Stomach smooth muscle (tissue), 2 donors: ENCODE data around the gene GPR31.

Experiments used
- H3K27ac ChIP-seq: one replicate; pipeline ENCODE4 v1.7.0; 2013; ENCODE audit warnings: mild to moderate bottlenecking, low read length, inconsistent platforms
- H3K27me3 ChIP-seq, 2 donors: one replicate each; pipeline ENCODE4 v1.7.0; 2013; ENCODE audit warnings: low read length in 2 of 2; ENCODE audit not compliant: insufficient read depth in 2 of 2, control insufficient read depth in 1 of 2
- H3K36me3 ChIP-seq, 2 donors: one replicate each; pipeline ENCODE4 v1.7.0; 2013; ENCODE audit warnings: low read length in 2 of 2; ENCODE audit not compliant: control insufficient read depth in 2 of 2, insufficient read depth in 2 of 2
- H3K4me1 ChIP-seq: one replicate; pipeline ENCODE4 v1.7.0; 2013; ENCODE audit warnings: low read length; ENCODE audit not compliant: control insufficient read depth, insufficient read depth
- H3K4me3 ChIP-seq, 2 donors: one replicate each; pipeline ENCODE4 v1.7.0; 2013; ENCODE audit warnings: low read length in 2 of 2
- H3K9ac ChIP-seq, 2 donors: one replicate each; pipeline ENCODE4 v1.7.0; 2013; ENCODE audit warnings: low read length in 2 of 2, mild to moderate bottlenecking in 1 of 2
- H3K9me3 ChIP-seq, 2 donors: one replicate each; pipeline ENCODE4 v1.7.0; 2013; ENCODE audit warnings: low read length in 2 of 2; ENCODE audit not compliant: control insufficient read depth in 2 of 2
- donor health status: healthy.
- donor health status: Pancreatic carcinoma.

GPR31 gene

GRCh38 chr6:167150941-167151549 lies 6.7 kb downstream of the GPR31 start:
- H3K4me3 ChIP-seq, result no peak overlapping the region
- no peaks in the 10 kb centered on the region for H3K4me1 ChIP-seq
- H3K9ac ChIP-seq, result no peak overlapping the region
- H3K27ac ChIP-seq, result no peak overlapping the region
- peaks cover 0 to 9% of the 10 kb centered on the region in 2 donors for H3K27me3 ChIP-seq
- no peaks in the 10 kb centered on the region for H3K9me3 ChIP-seq
- no peaks in the 10 kb centered on the region for H3K36me3 ChIP-seq

GRCh38 chr6:167148997-167149396 lies 8.8 kb downstream of the GPR31 start:
- H3K4me1 ChIP-seq, result no peaks in the 10 kb centered on the region

GRCh38 chr6:167148021-167148420 lies 9.8 kb downstream of the GPR31 start:
- Histone ChIP-seq H3K36me3 (no peaks in the 10 kb centered on the region), H3K27me3 (peaks cover 0 to 9% of the 10 kb centered on the region in 2 donors), H3K9me3 (no peaks in the 10 kb centered on the region), H3K4me3 (no peak overlapping the region), H3K4me1 (no peaks in the 10 kb centered on the region), H3K9ac (no peak overlapping the region), H3K27ac (no peak overlapping the region)

More at GRCh38 chr6:167148997-167149396, 8.8 kb downstream of the GPR31 start:
- no peaks in the 10 kb centered on the region for H3K9me3 ChIP-seq
- no peaks in the 10 kb centered on the region for H3K36me3 ChIP-seq
- no peak overlapping the region for H3K9ac ChIP-seq
- H3K4me3 ChIP-seq, result no peak overlapping the region
- H3K27ac ChIP-seq, result no peak overlapping the region
- peaks cover 0 to 9% of the 10 kb centered on the region in 2 donors for H3K27me3 ChIP-seq

GRCh38 chr6:167146977-167147376 lies 10.8 kb downstream of the GPR31 start:
- H3K4me1 ChIP-seq, result no peaks in the 10 kb centered on the region

GRCh38 chr6:167146135-167146534 lies 11.6 kb downstream of the GPR31 start:
- H3K9ac ChIP-seq, result no peak overlapping the region
- H3K27me3 ChIP-seq, result peaks cover 3 to 9% of the 10 kb centered on the region in 2 donors

More at GRCh38 chr6:167146977-167147376, 10.8 kb downstream of the GPR31 start:
- no peak overlapping the region for H3K4me3 ChIP-seq
- no peak overlapping the region for H3K9ac ChIP-seq
- no peaks in the 10 kb centered on the region for H3K9me3 ChIP-seq
- H3K36me3 ChIP-seq, result no peaks in the 10 kb centered on the region
- no peak overlapping the region for H3K27ac ChIP-seq
- peaks cover 0 to 9% of the 10 kb centered on the region in 2 donors for H3K27me3 ChIP-seq

GRCh38 chr6:167145461-167145860 lies 12.3 kb downstream of the GPR31 start:
- peaks cover 4 to 6% of the 10 kb centered on the region in 2 donors for H3K27me3 ChIP-seq

More at GRCh38 chr6:167146135-167146534, 11.6 kb downstream of the GPR31 start:
- Histone ChIP-seq H3K27ac (no peak overlapping the region), H3K9me3 (no peaks in the 10 kb centered on the region), H3K4me3 (no peak overlapping the region), H3K36me3 (no peaks in the 10 kb centered on the region), H3K4me1 (no peaks in the 10 kb centered on the region)

GRCh38 chr6:167143041-167143440 lies 14.7 kb downstream of the GPR31 start:
- H3K4me3 ChIP-seq, result no peak overlapping the region
- H3K9me3 ChIP-seq, result no peaks in the 10 kb centered on the region
- no peak overlapping the region for H3K27ac ChIP-seq
- no peaks in the 10 kb centered on the region for H3K36me3 ChIP-seq
- peaks cover 5 to 6% of the 10 kb centered on the region in 2 donors for H3K27me3 ChIP-seq
- H3K4me1 ChIP-seq, result no peaks in the 10 kb centered on the region
- H3K9ac ChIP-seq, result no peak overlapping the region

More at GRCh38 chr6:167145461-167145860, 12.3 kb downstream of the GPR31 start:
- H3K9me3 ChIP-seq, result no peaks in the 10 kb centered on the region
- H3K36me3 ChIP-seq, result no peaks in the 10 kb centered on the region
- H3K9ac ChIP-seq, result no peak overlapping the region
- no peak overlapping the region for H3K4me3 ChIP-seq
- no peak overlapping the region for H3K27ac ChIP-seq
- H3K4me1 ChIP-seq, result no peaks in the 10 kb centered on the region

GRCh38 chr6:167142433-167142761 lies 15.4 kb downstream of the GPR31 start:
- Histone ChIP-seq H3K4me1 (no peaks in the 10 kb centered on the region), H3K9me3 (no peaks in the 10 kb centered on the region), H3K4me3 (no peak overlapping the region), H3K27ac (no peak overlapping the region), H3K27me3 (peaks cover 5 to 6% of the 10 kb centered on the region in 2 donors), H3K9ac (no peak overlapping the region), H3K36me3 (no peaks in the 10 kb centered on the region)

GRCh38 chr6:167141667-167142432 lies 15.9 kb downstream of the GPR31 start:
- Histone ChIP-seq H3K36me3 (no peaks in the 10 kb centered on the region), H3K27ac (no peak overlapping the region), H3K4me1 (no peaks in the 10 kb centered on the region), H3K4me3 (no peak overlapping the region), H3K9ac (no peak overlapping the region), H3K27me3 (peaks cover 4 to 5% of the 10 kb centered on the region in 2 donors), H3K9me3 (no peaks in the 10 kb centered on the region)

GRCh38 chr6:167140589-167141474 lies 16.9 kb downstream of the GPR31 start:
- H3K36me3 ChIP-seq, result no peaks in the 10 kb centered on the region
- no peaks in the 10 kb centered on the region for H3K9me3 ChIP-seq
- H3K9ac ChIP-seq, result no peak overlapping the region
- no peak overlapping the region for H3K4me3 ChIP-seq
- H3K27ac ChIP-seq, result no peak overlapping the region
- H3K4me1 ChIP-seq, result no peaks in the 10 kb centered on the region
- peaks cover 0 to 5% of the 10 kb centered on the region in 2 donors for H3K27me3 ChIP-seq
